ENCODE measurements around the gene HMGB2. TPM values are rescaled to one million over a fixed set of nuclear protein-coding genes. Genes with fewer than 3 reads are reported as not detected.

HMGB2 gene
- total RNA-seq, 1 experiment from 2014 or later = 111 TPM

GRCh38 chr4:173370477-173371291 lies 36.5 kb upstream of the HMGB2 start, which contains the start of gene SAP30:
Gene SAP30, plus strand, starts transcription at chr4:173370954. Its CDS starts 229 bp downstream, at chr4:173371183.
- CTCF ChIA-PET = interaction anchor here (0.5 to 1.0 kb wide), 4 partner anchors 36 to 645 kb away, joined by 3 to 10 read pairs (median 4); partner anchors contain the start of gene HMGB2
- Histone ChIP-seq H3K9me2 (replicated peaks; ENCODE audit: low read length) (no peaks in the 10 kb centered on the region), H2AFZ (ENCODE audit: low read length) (peak within 1 kb of the TSS; percentile 92), H3K79me2 (ENCODE audit: low read length) (peaks cover 34% of the 10 kb centered on the region), H3F3A (ENCODE audit: low read length, unreplicated experiment) (no peaks in the 10 kb centered on the region), H3K27me3 (ENCODE audit: low read length) (no peaks in the 10 kb centered on the region), H3K4me3 (ENCODE audit: low read length) (peak within 1 kb of the TSS; percentile 90), H3K9ac (ENCODE audit: low read length) (peak within 1 kb of the TSS; percentile 69), H4K20me1 (ENCODE audit: low read length) (0 out of 2 replicates have a peak, but pooled peaks cover 4% of the 10 kb centered on the region), H3K36me3 (ENCODE audit: low read depth, low read length) (no peaks in the 10 kb centered on the region), H3K9me3 (ENCODE audit: low read length) (no peaks in the 10 kb centered on the region), H3K4me1 (ENCODE audit: insufficient read depth, low read length) (peaks cover 18% of the 10 kb centered on the region), H3K27ac (ENCODE audit: low read length) (peak within 1 kb of the TSS; percentile 59), H3K4me2 (ENCODE audit: low read length) (peak within 1 kb of the TSS; percentile 92)
- DNase-seq (peak; percentile 92), ATAC-seq (peak; percentile 76)
- intact Hi-C loops (cut with micrococcal nuclease) = no loop called here
- POLR2A ChIA-PET (ENCODE audit: unreplicated experiment) = interaction anchor here (0.5 to 1.4 kb wide), 4 partner anchors 35 to 988 kb away, joined by 3 to 52 read pairs (median 4); partner anchors contain the start of gene HMGB2
- TF ChIP-seq CTCF (conservative IDR thresholded peaks at IDR 0.05; ENCODE audit: low read depth, low read length) = no peak
- no peak for TF ChIP-seq EZH2phosphoT487 (IDR thresholded peaks at IDR 0.05; ENCODE audit: borderline replicate concordance, low read length)
- BruUV-seq (replicated peaks) = no TSS peak

GRCh38 chr4:173370130-173370476 lies 35.9 kb upstream of the HMGB2 start:
- peak; percentile 5 for ATAC-seq

More at GRCh38 chr4:173370130-173370476, 35.9 kb upstream of the HMGB2 start:
- H3K9me3 ChIP-seq (ENCODE audit: low read length) = no peaks in the 10 kb centered on the region
- peak overlapping the region; percentile 69 for H3K9ac ChIP-seq (ENCODE audit: low read length)
- no peak for DNase-seq
- H3K27ac ChIP-seq (ENCODE audit: low read length) = peak overlapping the region; percentile 59
- H3K4me1 ChIP-seq (ENCODE audit: insufficient read depth, low read length) = peaks cover 18% of the 10 kb centered on the region
- peak overlapping the region; percentile 90 for H3K4me2 ChIP-seq (ENCODE audit: low read length)
- H3K79me2 ChIP-seq (ENCODE audit: low read length) = peaks cover 34% of the 10 kb centered on the region
- peak overlapping the region; percentile 90 for H2AFZ ChIP-seq (ENCODE audit: low read length)
- BruUV-seq (replicated peaks) = TSS peak; percentile 39
- intact Hi-C loops (cut with micrococcal nuclease) = no loop called here
- H3K9me2 ChIP-seq (replicated peaks; ENCODE audit: low read length) = no peaks in the 10 kb centered on the region
- POLR2A ChIA-PET (ENCODE audit: unreplicated experiment) = interaction anchor here (0.5 to 1.4 kb wide), 5 partner anchors 35 to 988 kb away, joined by 3 to 52 read pairs (median 4); partner anchors contain the start of gene HMGB2
- TF ChIP-seq EZH2phosphoT487 (IDR thresholded peaks at IDR 0.05; ENCODE audit: borderline replicate concordance, low read length) (no peak), EZH2 (IDR thresholded peaks at IDR 0.05; ENCODE audit: low read length, unreplicated experiment) (no peak), CTCF (conservative IDR thresholded peaks at IDR 0.05; ENCODE audit: low read depth, low read length) (no peak)
- H4K20me1 ChIP-seq (ENCODE audit: low read length) = 0 out of 2 replicates have a peak, but pooled peaks cover 4% of the 10 kb centered on the region
- CTCF ChIA-PET = interaction anchor here (0.6 to 1.0 kb wide), 2 partner anchors 36 to 68 kb away, joined by 3 to 4 read pairs; partner anchors contain the start of gene HMGB2
- no peaks in the 10 kb centered on the region for H3K36me3 ChIP-seq (ENCODE audit: low read depth, low read length)
- peak overlapping the region; percentile 90 for H3K4me3 ChIP-seq (ENCODE audit: low read length)
- H3K27me3 ChIP-seq (ENCODE audit: low read length) = no peaks in the 10 kb centered on the region
- no peaks in the 10 kb centered on the region for H3F3A ChIP-seq (ENCODE audit: low read length, unreplicated experiment)

All from PC-3 (cell line).